Putamen (tissue), 1 donor: ENCODE results near the gene SPPL2B.
A peak's percentile ranks its signal among the peaks of the same experiment; 100 is the strongest.
"Not testable (repeated sequence)": the region's sequence is repeated elsewhere in the genome, so short reads cannot be mapped to it uniquely, and the experiment has no call there.

Experiments used
- DNase-seq: peaks from one replicate; pipeline ENCODE4 v3.0.0-alpha.2; 2016; ENCODE audit warnings: low spot score

SPPL2B gene

DNA sequence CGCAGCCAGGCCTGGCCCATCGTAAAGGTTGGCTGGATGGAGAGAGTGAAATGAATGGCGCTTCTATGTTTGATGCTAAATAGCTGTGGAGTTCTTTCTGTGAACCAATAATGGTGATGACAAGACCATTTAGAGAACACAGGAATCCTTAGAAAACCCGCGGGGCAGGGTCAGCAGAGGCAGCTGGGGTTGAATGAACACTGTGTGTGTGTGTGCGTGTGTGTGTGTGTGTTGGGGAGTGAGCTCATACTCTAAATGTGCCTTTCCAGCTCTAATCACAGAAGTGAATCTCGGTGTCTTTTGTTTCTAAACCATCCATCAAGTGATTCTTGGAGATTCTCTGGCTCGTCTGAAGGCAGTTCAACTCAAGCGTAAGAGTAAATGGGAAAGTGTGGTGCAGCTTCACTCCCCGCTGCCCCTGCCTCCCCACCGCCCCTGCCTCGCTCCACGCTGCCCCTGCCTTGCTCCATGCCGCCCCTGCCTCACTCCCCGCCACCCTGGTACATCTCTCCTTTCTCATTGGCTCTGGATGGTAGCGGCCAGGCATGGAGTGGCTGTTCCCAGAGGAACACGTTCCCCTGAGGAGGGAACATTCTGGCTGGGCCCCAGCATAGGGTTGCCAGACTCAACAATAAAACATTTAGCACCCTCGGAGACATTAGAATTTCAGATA lies 52.8 kb downstream of the SPPL2B start:
- DNase-seq = peak; percentile 97

DNA sequence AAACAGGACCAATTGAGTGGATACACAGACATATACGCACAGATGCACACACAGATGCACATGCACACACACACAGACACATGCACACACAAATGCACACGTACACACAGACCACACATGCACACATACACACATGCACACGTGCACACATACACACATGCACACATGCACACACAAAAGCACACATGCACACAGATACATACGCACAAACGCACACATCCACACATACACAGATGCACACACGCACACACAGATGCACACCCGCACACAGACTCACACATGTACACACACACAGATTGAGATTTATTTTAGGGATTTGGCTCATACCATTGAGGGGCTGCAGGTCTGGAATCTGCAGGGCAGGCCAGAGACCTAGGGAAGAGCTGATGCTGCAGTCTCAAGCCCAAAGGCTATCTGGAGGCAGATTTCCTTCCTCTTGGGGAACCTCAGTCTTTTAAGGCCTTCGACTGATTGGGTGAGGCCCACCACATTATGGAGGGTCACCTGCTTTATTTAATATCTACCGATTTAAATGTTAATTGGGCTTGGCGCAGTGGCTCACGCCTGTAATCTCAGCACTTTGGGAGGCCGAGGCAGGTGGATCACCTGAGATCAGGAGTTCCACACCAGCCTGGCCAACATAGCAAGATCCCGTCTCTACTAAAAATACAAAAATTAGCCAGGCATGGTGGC lies 54.2 kb downstream of the SPPL2B start:
- no peak for DNase-seq

DNA sequence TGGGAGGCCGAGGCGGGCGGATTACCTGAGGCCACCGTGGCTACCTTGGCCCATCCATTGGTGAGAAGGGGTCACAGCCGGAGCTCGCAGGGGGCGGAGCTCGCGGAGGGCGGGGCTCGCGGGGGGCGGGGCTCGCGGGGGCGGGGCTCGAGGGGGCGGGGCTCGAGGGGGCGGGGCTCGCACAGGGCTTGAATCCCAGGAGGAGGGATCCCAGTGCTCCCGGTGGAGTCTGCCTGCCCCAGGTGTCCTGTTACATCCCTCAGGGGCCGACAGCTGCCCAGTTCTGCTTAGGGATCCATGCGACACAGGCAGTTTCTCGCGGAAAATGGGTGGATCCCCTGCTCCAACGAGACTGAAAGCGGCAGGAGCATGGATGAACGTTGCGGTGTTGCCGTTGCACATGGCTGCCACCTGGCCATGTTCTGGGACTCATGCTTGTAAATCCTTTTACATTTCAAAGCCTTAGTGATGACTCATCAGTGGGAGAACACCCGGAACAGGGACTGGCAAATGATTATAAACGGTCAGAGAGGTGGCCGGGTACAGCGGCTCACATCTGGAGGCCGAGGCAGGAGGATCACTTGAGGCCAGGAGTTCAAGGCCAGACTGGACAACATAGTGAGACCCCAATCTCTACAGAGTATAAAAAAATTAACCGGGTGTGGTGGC lies 56.7 kb downstream of the SPPL2B start:
- DNase-seq = no peak

DNA sequence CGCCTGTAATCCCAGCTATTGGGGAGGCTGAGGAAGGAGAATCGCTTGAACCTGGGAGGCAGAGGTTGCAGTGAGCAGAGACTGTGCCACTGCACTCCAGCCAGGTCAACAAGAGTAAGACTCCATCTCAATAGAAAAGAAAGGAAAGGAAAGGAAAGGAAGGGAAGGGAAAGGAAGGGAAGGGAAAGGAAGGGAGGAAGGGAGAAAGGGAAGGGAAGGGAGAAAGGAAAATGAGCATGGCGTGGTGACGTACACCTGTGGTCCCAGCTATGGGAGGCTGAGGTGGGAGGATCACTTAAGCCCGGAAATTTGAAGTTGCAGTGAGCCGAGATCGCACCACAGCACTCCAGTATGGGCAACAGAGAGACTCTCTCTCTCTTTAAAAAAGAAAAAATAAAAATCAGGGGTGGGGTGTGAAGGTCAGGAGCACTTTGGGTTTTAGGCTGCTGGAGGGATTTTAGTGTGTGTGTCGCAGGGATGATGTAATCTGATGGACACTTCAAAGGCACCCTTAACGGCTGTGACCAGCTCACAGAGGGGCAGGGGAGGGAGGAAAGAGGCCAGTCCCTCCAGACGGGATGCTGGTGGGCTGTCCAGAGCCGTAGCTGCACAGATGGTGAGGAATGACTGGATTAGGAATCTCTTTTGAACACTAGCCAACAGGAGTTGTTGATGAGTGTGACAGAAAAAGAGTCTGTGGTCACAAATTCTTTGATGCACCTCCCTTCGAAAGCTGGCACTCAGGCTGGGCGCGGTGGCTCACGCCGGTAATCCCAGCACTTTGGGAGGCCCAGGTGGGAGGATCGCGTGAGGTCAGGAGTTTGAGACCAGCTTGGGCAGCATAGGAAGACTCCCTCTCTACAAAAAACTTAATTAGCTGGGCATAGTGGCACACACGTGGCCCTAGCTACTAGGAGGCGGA lies 59.1 kb downstream of the SPPL2B start:
- DNase-seq = no peak

DNA sequence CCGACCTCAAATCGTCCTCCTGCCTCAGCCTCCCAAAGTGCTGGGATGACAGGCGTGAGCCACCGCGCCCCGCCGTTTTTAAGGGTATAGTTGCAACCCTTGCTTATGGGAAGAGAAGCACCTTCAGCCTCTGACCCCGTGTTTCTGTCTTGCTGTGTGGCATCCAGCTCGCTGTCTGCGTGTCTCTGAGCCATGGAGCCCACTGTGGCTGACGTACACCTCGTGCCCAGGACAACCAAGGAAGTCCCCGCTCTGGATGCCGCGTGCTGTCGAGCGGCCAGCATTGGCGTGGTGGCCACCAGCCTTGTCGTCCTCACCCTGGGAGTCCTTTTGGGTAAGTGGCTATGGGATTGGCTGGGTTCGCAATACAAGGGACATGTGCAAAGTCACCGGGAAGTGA lies 61.1 kb downstream of the SPPL2B start:
- DNase-seq = no peak

DNA sequence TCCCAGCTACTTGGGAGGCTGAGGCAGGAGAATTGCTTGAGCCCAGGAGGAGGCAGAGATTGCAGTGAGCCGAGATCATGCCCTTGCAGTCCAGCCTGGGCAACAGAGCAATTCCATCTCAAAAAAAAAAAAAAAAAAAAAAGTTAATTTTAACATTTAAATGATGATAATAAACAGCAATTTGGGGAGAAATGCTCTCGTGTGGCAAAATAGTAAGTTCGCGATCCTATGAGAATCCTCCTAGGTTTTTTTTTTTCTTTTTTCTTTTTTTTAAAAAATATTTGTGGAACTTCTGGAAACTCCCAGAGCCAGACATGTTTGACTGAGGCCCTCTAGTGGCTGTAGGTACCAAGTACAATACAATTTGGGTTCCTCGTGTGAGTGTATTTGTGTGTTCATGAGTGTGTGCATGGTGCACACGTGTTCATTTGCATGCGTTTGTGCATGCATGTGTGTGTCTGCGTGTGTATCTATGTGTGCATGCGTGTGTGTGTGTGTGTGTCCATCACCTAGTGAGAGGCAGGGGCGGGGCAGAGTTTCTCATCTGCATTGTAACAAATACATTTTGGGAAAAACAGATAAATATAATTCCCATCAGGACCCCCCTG lies 62.7 kb downstream of the SPPL2B start:
- DNase-seq = peak; percentile 55

DNA sequence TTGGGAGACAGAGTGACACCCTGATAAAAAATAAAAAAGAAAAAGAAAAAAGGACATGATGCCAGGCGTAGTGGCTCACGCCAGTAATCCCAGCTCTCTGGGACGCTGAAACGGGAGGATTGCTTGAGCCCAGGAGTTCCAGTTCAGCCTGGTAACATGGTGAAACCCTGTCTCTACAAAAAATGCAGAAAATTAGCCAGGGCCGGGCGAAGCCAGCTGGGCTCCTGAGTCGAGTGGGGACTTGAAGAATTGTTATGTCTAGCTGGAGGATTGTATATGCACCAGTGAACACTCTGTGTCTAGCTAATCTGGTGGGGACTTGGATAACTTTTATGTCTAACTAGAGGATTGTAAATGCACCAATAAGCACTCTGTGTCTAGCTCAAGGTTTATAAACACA lies 63.9 kb downstream of the SPPL2B start:
- DNase-seq = no peak

DNA sequence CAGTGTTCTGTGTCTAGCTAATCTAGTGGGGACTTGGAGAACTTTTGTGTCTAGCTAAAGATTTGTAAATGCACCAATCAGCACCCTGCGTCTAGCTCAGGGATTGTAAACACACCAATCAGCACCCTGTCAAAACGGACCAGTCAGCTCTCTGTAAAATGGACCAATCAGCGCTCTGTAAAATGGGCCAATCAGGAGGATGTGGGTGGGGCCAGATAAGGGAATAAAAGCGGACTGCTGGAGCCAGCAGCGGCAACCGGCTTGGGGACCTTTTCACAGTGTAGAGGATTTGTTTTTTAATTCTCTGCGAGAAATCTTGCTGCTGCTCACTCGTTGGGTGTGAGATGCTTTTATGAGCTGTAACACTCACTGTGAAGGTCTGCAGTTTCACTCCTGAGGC lies 64.4 kb downstream of the SPPL2B start:
- DNase-seq = not testable (repeated sequence)

DNA sequence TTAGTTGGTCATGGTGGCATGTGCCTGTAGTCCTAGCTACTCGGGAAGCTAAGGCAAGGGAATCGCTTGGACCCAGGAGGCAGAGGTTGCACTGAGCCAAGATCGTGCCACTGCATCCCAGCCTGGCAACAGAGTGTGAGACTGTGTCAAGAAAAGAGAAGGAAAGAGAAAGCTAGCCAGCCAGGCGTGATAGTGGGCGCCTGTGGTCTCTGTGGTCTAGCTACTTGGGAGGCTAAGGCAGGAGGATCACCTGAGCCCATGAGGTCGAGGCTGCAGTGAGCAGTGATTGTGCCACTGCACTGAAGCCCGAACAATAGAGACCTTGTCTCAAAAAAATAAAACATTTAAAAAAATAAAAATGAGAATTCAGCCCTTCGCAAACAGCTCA lies 65.6 kb downstream of the SPPL2B start:
- no peak for DNase-seq

DNA sequence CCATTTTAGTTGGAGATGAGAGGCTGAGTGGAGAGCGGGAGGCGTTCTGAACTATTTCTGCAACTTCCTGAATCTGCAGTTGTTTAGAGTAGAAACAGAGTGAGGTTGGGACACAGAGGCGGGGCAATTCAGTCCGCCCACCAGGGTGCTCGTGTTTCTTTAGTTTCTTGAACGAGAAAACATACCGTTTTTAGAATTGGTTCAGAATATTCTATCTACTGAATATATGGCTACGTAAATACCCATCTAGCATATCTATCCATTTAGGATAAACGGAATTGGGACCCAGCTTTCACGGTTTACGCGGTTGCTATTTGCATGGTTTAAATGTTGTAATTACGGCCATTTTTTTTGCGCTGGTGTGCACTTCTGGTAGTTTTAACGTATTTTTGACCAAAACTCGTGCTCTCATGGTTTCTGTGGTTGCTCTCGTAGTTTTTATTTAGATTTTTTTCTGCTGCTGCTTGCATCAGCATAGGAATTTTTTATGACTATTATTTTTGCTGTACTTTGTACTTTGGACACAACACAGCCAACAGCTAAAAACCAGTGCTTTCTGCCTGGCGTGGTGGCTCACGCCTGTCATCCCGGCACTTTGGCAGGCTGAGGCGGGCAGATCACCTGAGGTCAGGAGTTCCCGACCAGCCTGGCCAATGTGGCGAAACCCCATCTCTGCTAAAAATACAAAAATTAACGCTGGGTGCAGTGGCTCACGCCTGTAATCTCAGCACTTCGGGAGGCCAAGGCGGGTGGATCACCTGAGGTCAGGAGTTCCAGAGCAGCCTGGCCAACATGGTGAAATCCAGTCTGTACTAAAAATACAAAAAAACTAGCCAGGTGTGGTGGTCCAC lies 66.2 kb downstream of the SPPL2B start:
- DNase-seq = peak; percentile 36

DNA sequence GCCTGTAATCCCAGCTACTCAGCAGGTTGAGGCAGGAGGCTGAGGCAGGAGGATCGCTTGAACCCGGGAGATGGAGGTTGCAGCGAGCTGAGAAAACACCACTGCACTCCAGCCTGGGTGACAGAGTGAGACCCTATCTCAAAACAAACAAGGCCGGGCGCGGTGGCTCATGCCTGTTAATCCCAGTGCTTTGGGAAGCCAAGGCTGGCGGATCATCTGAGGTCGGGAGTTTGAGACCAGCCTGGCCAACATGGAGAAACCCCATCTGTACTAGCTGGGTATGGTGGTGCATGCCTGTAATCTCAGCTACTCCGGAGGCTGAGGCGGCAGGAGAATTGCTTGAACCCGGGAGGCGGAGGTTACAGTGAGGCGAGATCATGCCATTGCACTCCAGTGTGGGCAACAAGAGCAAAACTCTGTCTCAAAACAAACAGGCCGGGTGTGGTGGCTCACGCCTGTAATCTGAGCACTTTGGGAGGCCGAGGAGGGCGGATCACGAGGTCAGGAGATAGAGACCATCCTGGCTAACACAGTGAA lies 66.9 kb downstream of the SPPL2B start:
- not testable (repeated sequence) for DNase-seq

DNA sequence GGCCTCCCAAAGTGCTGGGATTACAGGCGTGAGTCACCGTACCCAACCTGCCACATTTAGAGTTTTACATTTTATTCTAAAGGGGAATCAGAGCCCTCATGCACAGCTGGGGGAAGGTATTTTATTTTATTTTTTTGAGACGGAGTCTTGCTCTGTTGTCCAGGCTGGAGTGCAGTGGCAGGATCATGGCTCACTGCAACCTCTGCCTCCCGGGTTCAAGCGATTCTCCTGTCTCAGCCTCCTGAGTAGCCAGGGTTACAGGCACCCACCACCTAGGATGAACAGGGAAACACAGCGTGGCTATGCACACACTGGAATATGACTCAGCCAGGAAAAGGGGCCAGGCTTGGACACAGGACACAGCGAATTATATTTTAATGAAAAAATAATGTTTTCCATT lies 68.7 kb downstream of the SPPL2B start:
- not testable (repeated sequence) for DNase-seq

DNA sequence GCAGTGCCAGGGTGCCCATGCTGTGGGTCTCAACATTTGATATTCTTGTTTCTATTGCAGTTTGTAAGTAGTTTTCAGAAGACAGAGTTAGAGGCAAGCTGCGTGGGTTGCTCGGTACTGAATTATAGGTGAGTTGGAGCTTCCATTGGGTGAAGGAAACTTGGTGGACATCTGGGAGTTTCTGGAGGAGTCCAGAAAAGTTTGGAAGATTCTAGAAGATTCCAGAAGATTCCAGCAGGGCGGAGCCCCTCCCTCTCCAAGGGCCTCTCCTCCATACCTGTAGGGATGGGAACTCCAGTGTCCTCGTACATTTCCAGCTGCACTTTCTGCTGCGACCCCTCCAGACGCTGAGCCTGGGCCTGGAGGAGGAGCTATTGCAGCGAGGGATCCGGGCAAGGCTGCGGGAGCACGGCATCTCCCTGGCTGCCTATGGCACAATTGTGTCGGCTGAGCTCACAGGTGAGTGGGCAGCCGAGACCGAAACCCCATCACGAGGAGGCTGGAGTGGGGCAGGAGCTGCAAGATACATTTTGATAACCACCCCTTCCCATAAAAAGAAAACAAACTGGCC lies 70.3 kb downstream of the SPPL2B start:
- DNase-seq = no peak

DNA sequence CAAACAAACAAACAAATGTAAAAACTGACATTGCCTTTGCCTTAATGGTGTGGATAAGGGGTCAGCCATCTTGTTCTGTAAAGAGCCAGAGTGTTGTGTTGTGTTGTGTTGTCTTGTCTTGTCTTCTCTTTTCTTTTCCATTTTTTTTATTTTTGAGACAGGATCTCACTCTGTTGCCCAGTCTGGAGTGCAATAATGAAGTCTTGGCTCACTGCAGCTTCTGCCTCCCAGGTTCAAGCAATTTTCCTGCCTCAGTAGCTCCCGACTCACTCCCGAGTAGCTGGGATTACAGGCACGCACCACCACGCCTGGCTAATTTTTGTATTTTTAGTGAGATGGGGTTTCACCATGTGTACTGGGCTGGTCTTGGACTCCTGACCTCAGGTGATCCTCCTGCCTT lies 71.1 kb downstream of the SPPL2B start:
- DNase-seq = no peak
